IMR-90 (cell line): ENCODE measurements around the gene CILP. TPM values are rescaled to one million over a fixed set of nuclear protein-coding genes. Genes with fewer than 3 reads are reported as not detected.
"Not testable (repeated sequence)": the region's sequence is repeated elsewhere in the genome, so short reads cannot be mapped to it uniquely, and the experiment has no call there.

Experiments used
- ATAC-seq: fragments of 200-7000 bp; cut with Tn5 transposase; 2 replicates; pipeline ENCODE4 v1.9.1; 2020; ENCODE audit warnings: low read depth, mild to moderate bottlenecking, moderate library complexity
- BruUV-seq: library from RNA; stranded (reverse); fragments of 400-500 nt; replicated peaks from 2 replicates; lab custom pipeline; 2021; lab: Mats Ljungman, UMichigan
- CTCF ChIA-PET: fragments of 300-600 bp; formaldehyde crosslinking; extraction: SDS; loops from one replicate; lab custom pipeline; 2021; ENCODE audit warnings: antibody characterized with exemption; lab: Yijun Ruan, JAX
- POLR2A ChIA-PET: fragments of 300-600 bp; sonication (Branson Sonifier 250); formaldehyde crosslinking; loops from one replicate; lab custom pipeline; 2022; ENCODE audit warnings: antibody characterized with exemption; ENCODE audit not compliant: unreplicated experiment; lab: Charles Lee
- DNase-seq: peaks from one replicate; pipeline ENCODE4 v3.0.0; 2013
- H2AFZ ChIP-seq: replicated peaks from 2 replicates; pipeline ENCODE3; 2013; ENCODE audit warnings: low read length, mild to moderate bottlenecking; ENCODE audit not compliant: poor library complexity
- H2AK5ac ChIP-seq: 2 replicates; pipeline ENCODE4 v1.6.1; 2013; ENCODE audit warnings: low read depth, low read length, inconsistent platforms
- H2AK9ac ChIP-seq: replicated peaks from 2 replicates; pipeline ENCODE3; 2013; ENCODE audit warnings: mild to moderate bottlenecking, low read depth, low read length, moderate library complexity; ENCODE audit not compliant: poor library complexity
- H2BK120ac ChIP-seq: 2 replicates; pipeline ENCODE4 v1.6.1; 2013; ENCODE audit warnings: low read depth, low read length, inconsistent platforms
- H2BK15ac ChIP-seq: 3 replicates; pipeline ENCODE4 v1.6.1; 2013; ENCODE audit warnings: low read depth, low read length, inconsistent platforms
- H2BK20ac ChIP-seq: 2 replicates; pipeline ENCODE4 v1.6.1; 2013; ENCODE audit warnings: low read depth, mild to moderate bottlenecking, inconsistent platforms, low read length, moderate library complexity
- H2BK5ac ChIP-seq: 2 replicates; pipeline ENCODE4 v1.6.1; 2013; ENCODE audit warnings: mild to moderate bottlenecking, low read depth, low read length, inconsistent platforms; ENCODE audit not compliant: poor library complexity, severe bottlenecking
- H3K14ac ChIP-seq: replicated peaks from 2 replicates; pipeline ENCODE4 v1.6.1; 2013; ENCODE audit warnings: low read depth, low read length, inconsistent platforms
- H3K18ac ChIP-seq: 2 replicates; pipeline ENCODE4 v1.6.1; 2013; ENCODE audit warnings: low read depth, low read length, control low read depth
- H3K23ac ChIP-seq: 2 replicates; pipeline ENCODE4 v1.6.1; 2013; ENCODE audit warnings: low read depth, low read length, inconsistent platforms
- H3K27ac ChIP-seq: 2 replicates; pipeline ENCODE4 v1.5.1; 2013; ENCODE audit warnings: mild to moderate bottlenecking, control low read depth, low read length; ENCODE audit not compliant: insufficient read depth
- H3K27me3 ChIP-seq: 2 replicates; pipeline ENCODE4 v1.6.1; 2013; ENCODE audit warnings: low read length; ENCODE audit not compliant: control insufficient read depth, insufficient read depth
- H3K36me3 ChIP-seq: 2 replicates; pipeline ENCODE4 v1.6.1; 2013; ENCODE audit warnings: low read length, mixed read lengths; ENCODE audit not compliant: control insufficient read depth, insufficient read depth
- H3K4ac ChIP-seq: 2 replicates; pipeline ENCODE4 v1.6.1; 2013; ENCODE audit warnings: low read depth, low read length, inconsistent platforms
- H3K4me1 ChIP-seq: 2 replicates; pipeline ENCODE4 v1.6.1; 2013; ENCODE audit warnings: low read length, mixed read lengths; ENCODE audit not compliant: control insufficient read depth, insufficient read depth
- H3K4me2 ChIP-seq: 2 replicates; pipeline ENCODE4 v1.6.1; 2013; ENCODE audit warnings: low read depth, mild to moderate bottlenecking, control low read depth, low read length, moderate library complexity
- H3K4me3 ChIP-seq: 2 replicates; pipeline ENCODE4 v1.5.1; 2013; ENCODE audit warnings: low read depth, mild to moderate bottlenecking, control low read depth, low read length, moderate library complexity; ENCODE audit not compliant: insufficient read depth
- H3K56ac ChIP-seq: 2 replicates; pipeline ENCODE4 v1.6.1; 2013; ENCODE audit warnings: low read length, inconsistent platforms; ENCODE audit not compliant: insufficient read depth; ENCODE audit errors: extremely low read depth
- H3K79me1 ChIP-seq, 2 experiments: 2 replicates each; pipeline ENCODE4 v1.6.1; 2013; ENCODE audit warnings: low read length in 2 of 2, inconsistent platforms in 1 of 2, low read depth in 1 of 2
- H3K9ac ChIP-seq: 2 replicates; pipeline ENCODE4 v1.6.1; 2013; ENCODE audit warnings: low read depth, low read length, control low read depth
- H3K9me1 ChIP-seq: 2 replicates; pipeline ENCODE4 v1.6.1; 2013; ENCODE audit warnings: low read length, inconsistent platforms; ENCODE audit not compliant: insufficient read depth
- H3K9me3 ChIP-seq: 2 replicates; pipeline ENCODE4 v1.6.1; 2013; ENCODE audit warnings: low read length; ENCODE audit not compliant: control insufficient read depth, insufficient read depth
- H4K20me1 ChIP-seq: 2 replicates; pipeline ENCODE4 v1.6.1; 2013; ENCODE audit warnings: low read length, inconsistent platforms; ENCODE audit not compliant: insufficient read depth
- H4K5ac ChIP-seq: 2 replicates; pipeline ENCODE4 v1.6.1; 2013; ENCODE audit warnings: mild to moderate bottlenecking, low read depth, low read length, control low read depth
- H4K8ac ChIP-seq, 2 experiments: 2 replicates each; pipeline ENCODE4 v1.6.1; 2013; ENCODE audit warnings: low read depth in 2 of 2, low read length in 2 of 2, control low read depth in 1 of 2, inconsistent platforms in 1 of 2
- H4K91ac ChIP-seq: 2 replicates; pipeline ENCODE4 v1.6.1; 2013; ENCODE audit warnings: low read depth, low read length, inconsistent platforms; ENCODE audit not compliant: insufficient read depth
- WGBS, 2 experiments: methylation state at CpG; one replicate each; pipeline versions ENCODE4 v1.1.5 to v1.1.7; 2013; ENCODE audit warnings: missing lambda C conversion rate in 2 of 2; ENCODE audit not compliant: insufficient read length in 1 of 2; ENCODE audit errors: extremely low coverage in 2 of 2; 5-methylcytosine and 5-hydroxymethylcytosine counted together
- dilution Hi-C: fragments of 300-500 bp; cut with HindIII; formaldehyde crosslinking; loops from one replicate; pipeline ENCODE4 v1.14.3; 2018; ENCODE audit warnings: low sequenced_read_pairs; ENCODE audit not compliant: unreplicated experiment
- in situ Hi-C: fragments of 300-500 bp; cut with MboI; formaldehyde crosslinking; loops from 3 replicates; pipeline ENCODE4 v1.14.3; 2019; ENCODE audit warnings: low sequenced_read_pairs, inconsistent platforms, mixed read lengths
- intact Hi-C: fragments of 100-400 bp; cut with micrococcal nuclease; formaldehyde crosslinking; loops from 2 replicates; pipeline ENCODE4 v1.10.0; 2022
- polyA plus RNA-seq, 3 experiments: library from polyadenylated mRNA; depleted of rRNA; stranded (reverse); fragments of >200 nt; gene quantifications; 2 replicates each; pipeline ENCODE4 v1.2.3, GENCODE V29; 2012; ENCODE audit warnings: low replicate concordance in 1 of 3
- total RNA-seq: library from RNA; depleted of rRNA; stranded (reverse); fragments of >200 nt; gene quantifications from 2 replicates; pipeline ENCODE4 v1.2.3, GENCODE V29; 2012

CILP gene
- total and polyA plus RNA-seq, 2 of the 4 experiments (the other 2 are of a cell fraction), result under 0.01 to 0.02 TPM

- H4K5ac ChIP-seq, dilution Hi-C loops, H3K4me1 ChIP-seq, H3K23ac ChIP-seq, BruUV-seq, intact Hi-C loops, DNase-seq, H2BK120ac ChIP-seq, H2BK15ac ChIP-seq, H3K4me3 ChIP-seq, H4K91ac ChIP-seq, H2AFZ ChIP-seq, H4K20me1 ChIP-seq, POLR2A ChIA-PET, H3K56ac ChIP-seq, H3K14ac ChIP-seq, H2AK5ac ChIP-seq, H3K36me3 ChIP-seq, H2BK20ac ChIP-seq, H3K27ac ChIP-seq, H3K9ac ChIP-seq, H2AK9ac ChIP-seq, H3K79me1 ChIP-seq, H3K4me2 ChIP-seq, H3K9me3 ChIP-seq, ATAC-seq, H4K8ac ChIP-seq, CTCF ChIA-PET, H3K18ac ChIP-seq, H3K4ac ChIP-seq, in situ Hi-C loops, H2BK5ac ChIP-seq, H3K9me1 ChIP-seq: not testable (repeated sequence)
- peaks cover 12% of the 10 kb centered on the region for H3K27me3 ChIP-seq
- WGBS, 2 experiments, result no CpG with 5 or more reads among the region's 10 CpGs
These were observed 15.6 kb upstream of the CILP start for GRCh38 chr15:65226901-65227300.
